HG03159 (cell line): Measurements from ENCODE around the gene DIO2.

Experiments
- ATAC-seq: cut with Tn5 transposase; IDR thresholded peaks from one replicate; pipeline ENCODE4 v1.9.1; 2021; ENCODE audit warnings: mild to moderate bottlenecking, moderate library complexity; ENCODE audit not compliant: unreplicated experiment

DIO2 gene

GRCh38 chr14:80172375-80173051 lies 38.8 kb downstream of the DIO2 start:
- no peak for ATAC-seq

- ATAC-seq = no peak
Measured at GRCh38 chr14:80167793-80168448, 43.4 kb downstream of the DIO2 start.

GRCh38 chr14:80164991-80165721 lies 46.1 kb downstream of the DIO2 start:
- no peak for ATAC-seq

- ATAC-seq = no peak
Measured at GRCh38 chr14:80152763-80153162, 58.5 kb downstream of the DIO2 start.

- ATAC-seq = no peak
Measured at GRCh38 chr14:80152166-80152565, 59.1 kb downstream of the DIO2 start.

- no peak for ATAC-seq
Measured at GRCh38 chr14:80150301-80150700, 61.0 kb downstream of the DIO2 start.
